ENCODE data around the gene ACSM2A.
"Not testable (repeated sequence)": the region's sequence is repeated elsewhere in the genome, so short reads cannot be mapped to it uniquely, and the experiment has no call there.

Gene ACSM2A

DNA sequence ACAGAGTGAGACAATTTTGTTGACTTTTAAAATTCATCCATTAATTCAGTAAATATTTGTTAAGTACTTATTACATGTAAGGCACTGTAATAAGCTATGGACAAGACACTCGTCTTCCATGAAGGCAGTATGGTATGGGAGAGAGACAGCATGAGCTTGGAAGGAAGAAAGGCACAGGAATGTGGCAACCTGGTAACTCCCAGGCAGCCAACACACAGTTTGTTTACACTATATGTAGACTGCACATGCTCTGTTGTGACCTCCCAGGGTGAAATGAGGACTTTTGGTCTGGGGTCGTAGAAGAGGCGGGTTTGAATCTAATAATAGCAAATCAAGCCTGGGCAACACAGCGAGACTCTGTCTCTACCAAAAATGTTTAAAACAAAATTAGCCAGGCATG lies 9.0 kb downstream of the ACSM2A start:
- not testable (repeated sequence) for DNase-seq

- not testable (repeated sequence) for DNase-seq
These were observed 17.6 kb downstream of the ACSM2A start for GRCh38 chr16:20468954-20469353.

GRCh38 chr16:20469930-20470329 lies 18.6 kb downstream of the ACSM2A start:
- not testable (repeated sequence) for DNase-seq

DNA sequence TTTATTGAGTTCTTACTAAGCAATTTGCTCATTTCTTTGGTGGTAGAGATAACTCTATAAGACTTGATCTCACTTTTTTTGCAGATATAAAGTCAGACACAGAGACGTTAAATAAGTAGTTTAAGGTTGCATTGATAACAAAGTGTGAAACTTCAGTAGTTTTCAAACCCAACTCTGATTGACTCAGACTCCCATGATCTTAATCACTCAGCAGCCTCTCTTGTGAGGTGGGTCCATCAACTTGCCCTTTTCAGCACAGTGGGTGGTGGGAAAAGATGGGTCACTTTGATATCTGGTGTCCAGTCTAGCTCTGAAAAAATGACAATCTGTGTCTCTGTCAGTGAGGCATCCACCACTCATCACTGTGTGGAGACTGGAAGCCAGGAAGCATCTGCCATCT lies 19.4 kb downstream of the ACSM2A start:
- not testable (repeated sequence) for DNase-seq

GRCh38 chr16:20477188-20477744 lies 25.9 kb downstream of the ACSM2A start:
- DNase-seq, result not testable (repeated sequence)

- not testable (repeated sequence) for DNase-seq
These were observed 32.7 kb downstream of the ACSM2A start for GRCh38 chr16:20483989-20484388.

DNA sequence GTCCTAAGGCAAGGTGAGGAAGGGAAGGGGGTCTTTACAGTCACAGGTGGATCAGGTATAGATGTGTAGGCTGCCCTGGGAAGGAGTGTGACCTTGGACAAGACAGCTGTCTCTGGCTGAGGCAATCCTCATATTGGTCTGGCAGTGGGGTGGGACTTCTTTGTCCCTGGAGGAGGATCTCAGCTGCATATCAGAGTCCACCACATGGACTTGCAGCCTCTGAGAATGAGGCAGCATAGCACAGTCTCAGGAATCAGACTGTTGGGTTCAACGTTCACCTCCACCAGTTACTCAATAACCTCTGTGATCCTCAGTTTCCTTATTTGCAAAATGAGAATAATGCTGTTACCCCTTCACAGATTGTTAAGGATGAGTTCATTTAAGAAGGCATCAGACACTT lies 33.4 kb downstream of the ACSM2A start:
- DNase-seq, result no peak

GRCh38 chr16:20485408-20485807 lies 34.1 kb downstream of the ACSM2A start:
- DNase-seq, result no peak

DNA sequence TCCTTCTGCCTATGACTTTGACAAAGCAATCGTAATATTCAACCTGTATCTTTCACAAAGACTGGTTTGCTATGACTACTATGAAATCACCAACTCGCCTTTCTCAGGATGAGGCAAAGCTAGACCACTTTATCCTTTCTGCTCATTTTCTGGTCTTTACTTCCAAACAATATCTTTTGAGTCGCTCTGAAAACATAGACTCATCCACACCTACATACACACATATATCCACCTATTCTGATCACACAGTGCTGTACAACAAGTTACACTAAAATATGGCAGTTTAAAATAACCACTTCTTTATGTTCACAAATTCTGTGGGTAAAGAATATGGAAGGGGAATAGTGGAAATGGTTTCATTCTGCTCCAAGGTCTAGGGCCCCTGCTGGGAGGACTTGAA lies 39.7 kb downstream of the ACSM2A start:
- not testable (repeated sequence) for DNase-seq

DNA sequence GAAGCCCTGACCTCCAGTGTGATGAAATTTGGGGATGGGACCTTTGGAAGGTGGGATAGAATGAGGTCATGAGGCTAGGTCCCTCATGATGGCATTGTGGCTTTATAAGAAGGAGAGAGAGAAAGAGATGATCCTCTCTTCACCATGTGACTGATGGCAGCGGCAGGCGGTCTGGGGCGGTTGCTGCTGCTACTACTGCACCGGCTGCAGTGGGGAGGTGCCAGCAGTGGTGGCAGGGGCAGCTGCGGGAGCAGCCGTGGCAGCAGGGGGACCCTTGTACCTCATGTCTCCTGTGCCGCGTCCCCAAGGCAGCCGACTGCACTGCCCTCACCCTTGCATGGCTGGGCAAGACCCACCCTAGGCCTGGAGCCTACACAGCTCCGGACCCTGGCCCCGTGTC lies 40.1 kb downstream of the ACSM2A start:
- DNase-seq, result not testable (repeated sequence)

GRCh38 chr16:20504418-20504817 lies 53.1 kb downstream of the ACSM2A start:
- no peak for DNase-seq

GRCh38 chr16:20507280-20507679 lies 56.0 kb downstream of the ACSM2A start:
- peak; percentile 2 for DNase-seq

DNA sequence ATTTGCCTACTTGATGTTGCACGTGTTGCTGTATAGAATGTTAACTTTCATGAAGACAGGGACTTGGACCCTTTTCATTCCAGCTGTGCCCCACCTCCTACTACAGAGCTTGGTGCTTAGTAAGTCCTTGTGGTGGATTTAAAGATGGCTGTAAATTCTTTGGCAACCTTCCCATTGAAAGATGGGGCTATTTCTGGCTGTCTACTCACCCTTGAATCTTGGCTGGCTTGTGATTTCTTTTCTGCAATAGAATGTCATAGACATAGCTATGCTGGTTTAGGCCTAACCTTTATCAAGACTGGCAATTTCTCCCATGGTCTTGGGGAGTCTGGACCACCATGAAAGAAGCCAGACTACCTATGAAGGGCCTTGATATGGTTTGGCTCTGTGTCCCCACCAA lies 59.0 kb downstream of the ACSM2A start:
- DNase-seq, result no peak

DNA sequence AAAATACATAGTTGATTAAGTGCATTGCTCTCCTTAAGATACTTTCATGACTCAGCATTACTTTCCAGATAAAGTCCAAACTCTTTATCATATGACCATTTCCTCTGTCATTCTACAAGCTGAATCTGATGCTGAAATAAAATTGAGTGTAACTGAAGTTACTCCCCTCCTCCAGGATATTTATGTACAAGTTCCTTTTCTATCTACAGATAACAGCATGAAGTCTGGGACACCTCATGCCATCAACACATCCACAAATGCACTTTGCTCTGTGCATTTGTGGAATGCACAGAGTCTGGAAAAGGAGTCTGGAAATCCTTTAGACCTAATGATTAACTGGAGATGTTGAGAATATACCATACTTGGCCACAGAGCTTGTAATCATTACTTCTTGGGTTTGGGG lies 64.4 kb downstream of the ACSM2A start:
- DNase-seq, result no peak

GRCh38 chr16:20517149-20517548 lies 65.8 kb downstream of the ACSM2A start:
- DNase-seq, result no peak

GRCh38 chr16:20519231-20519630 lies 67.9 kb downstream of the ACSM2A start:
- no peak for DNase-seq

DNA sequence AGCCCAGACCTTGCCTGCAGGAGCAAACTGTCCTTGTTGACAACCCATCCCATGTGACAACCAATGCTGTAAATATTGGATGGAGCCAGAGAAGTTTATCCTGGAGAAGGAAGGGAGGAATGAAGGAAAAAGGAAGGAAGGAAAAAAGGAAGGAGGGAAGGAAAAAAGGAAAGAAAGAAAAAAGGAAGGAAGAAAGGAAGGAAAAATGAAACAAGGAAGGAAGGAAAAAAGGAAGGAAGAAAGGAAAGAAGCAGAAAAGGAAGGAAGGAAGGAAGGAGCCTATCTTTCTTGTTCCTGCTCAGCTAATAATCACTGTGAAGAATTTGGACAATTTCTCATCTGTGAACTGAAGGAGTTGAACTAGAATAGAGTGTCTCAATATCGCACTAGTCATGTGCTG lies 68.8 kb downstream of the ACSM2A start:
- no peak for DNase-seq

- DNase-seq, result not testable (repeated sequence)
These were observed 80.5 kb downstream of the ACSM2A start for GRCh38 chr16:20531795-20532194.

DNA sequence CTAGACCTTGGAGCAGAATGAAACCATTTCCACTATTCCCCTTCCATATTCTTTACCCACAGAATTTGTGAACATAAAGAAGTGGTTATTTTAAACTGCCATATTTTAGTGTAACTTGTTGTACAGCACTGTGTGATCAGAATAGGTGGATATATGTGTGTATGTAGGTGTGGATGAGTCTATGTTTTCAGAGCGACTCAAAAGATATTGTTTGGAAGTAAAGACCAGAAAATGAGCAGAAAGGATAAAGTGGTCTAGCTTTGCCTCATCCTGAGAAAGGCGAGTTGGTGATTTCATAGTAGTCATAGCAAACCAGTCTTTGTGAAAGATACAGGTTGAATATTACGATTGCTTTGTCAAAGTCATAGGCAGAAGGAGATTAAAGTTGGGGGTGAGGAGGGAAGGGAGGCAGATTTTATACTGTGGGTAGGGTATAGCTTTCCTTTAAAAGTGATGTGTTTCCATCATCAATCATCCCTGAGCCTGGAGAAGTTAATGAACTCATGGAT lies 81.0 kb downstream of the ACSM2A start:
- DNase-seq, result not testable (repeated sequence)

- not testable (repeated sequence) for DNase-seq
These were observed 85.3 kb downstream of the ACSM2A start for GRCh38 chr16:20536669-20537068.
